DMS53 treated with DMSO at 0.1 percent for 48 hours (cell line): ENCODE results near the gene ARRDC2.
"Not testable (repeated sequence)": the region's sequence is repeated elsewhere in the genome, so short reads cannot be mapped to it uniquely, and the experiment has no call there.

Experiments
- DNase-seq: peaks from one replicate; lab custom pipeline; 2025; ENCODE audit not compliant: unreplicated experiment; lab: John Stamatoyannopoulos, UW

The ARRDC2 gene

GRCh38 chr19:18007917-18008673, at the start of gene ARRDC2:
Gene ARRDC2, plus strand, starts transcription at chr19:18008170. Its CDS starts 141 bp downstream, at chr19:18008311.
- no peak for DNase-seq

DNA sequence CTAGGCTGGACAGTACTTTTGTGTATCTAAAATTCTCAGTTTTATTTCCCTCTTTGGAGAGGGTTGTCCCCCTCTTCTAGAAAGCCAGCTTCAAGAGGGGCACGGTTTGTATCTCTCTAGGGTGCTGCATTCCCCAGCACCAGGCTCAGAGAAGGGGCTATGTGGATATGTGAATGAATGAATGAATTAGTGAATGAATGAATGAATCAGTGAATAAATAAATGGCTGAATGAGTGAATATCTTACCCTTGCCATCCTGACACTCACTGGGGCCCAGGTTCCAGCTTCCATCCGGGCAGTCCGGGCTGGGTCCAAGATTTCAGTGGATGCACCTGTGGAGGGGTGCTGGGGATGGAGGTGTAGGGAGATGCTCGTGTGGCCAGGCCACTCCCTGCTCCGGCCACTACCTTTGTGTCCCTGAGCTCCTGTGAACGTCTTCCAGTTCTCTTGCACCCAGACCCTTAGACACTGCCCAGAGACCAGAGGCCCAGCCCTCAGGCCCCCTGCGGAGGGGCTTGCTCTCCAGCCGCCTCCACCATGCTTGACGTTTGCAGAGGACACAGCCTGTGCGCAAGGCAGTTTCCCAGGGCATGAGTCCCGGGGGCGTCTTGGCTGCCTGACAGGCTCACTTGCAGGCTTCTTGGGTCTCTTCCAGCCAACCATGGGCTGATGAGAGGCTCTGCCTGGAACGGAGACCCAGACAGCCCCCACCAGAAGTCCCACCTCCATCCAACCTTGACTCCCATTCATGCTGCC, 43.9 kb upstream of the ARRDC2 start:
- no peak for DNase-seq

DNA sequence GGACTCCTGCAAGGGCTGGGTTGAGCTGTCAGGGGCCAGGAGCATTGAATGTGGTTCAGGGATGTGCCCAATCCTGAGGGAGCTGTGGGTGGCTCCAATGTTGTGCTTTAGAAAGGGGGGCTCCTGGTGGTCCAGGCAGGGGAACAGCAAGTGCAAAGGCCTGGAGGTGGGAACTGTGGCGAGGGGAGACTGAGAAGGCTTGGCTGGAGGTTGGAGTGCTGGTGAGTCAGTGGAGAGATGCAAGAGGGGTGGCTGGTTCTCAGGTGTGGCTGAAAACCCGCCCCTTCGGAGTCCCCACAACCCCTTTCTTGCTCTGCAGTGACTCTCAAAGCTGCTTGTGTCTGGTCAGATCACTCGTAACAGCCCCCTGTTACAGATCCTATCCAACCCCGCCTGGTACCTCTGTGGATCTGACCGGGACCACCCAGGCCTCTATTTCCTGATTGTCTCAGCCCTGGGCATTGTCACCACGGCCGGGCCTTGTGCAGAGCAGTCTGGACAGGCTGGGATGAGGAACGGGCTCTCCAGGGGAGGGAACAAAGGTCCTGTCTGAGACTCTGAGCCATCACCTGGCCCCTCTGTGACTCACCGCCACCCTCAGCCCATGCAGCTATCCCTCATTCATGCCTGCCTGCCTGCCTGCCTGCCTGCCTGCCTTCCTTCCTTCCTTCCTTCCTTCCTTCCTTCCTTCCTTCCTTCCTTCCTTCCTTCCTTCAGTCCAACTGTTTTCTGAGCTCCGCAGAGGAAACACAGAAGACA, 42.4 kb upstream of the ARRDC2 start:
- DNase-seq = no peak

GRCh38 chr19:17966129-17966483, 41.9 kb upstream of the ARRDC2 start:
- no peak for DNase-seq

GRCh38 chr19:17966550-17967256, 41.3 kb upstream of the ARRDC2 start, which contains the start of gene KCNN1:
Gene KCNN1, plus strand, starts transcription at chr19:17967107. Its CDS starts 6,782 bp downstream, at chr19:17973889.
- no peak for DNase-seq

DNA sequence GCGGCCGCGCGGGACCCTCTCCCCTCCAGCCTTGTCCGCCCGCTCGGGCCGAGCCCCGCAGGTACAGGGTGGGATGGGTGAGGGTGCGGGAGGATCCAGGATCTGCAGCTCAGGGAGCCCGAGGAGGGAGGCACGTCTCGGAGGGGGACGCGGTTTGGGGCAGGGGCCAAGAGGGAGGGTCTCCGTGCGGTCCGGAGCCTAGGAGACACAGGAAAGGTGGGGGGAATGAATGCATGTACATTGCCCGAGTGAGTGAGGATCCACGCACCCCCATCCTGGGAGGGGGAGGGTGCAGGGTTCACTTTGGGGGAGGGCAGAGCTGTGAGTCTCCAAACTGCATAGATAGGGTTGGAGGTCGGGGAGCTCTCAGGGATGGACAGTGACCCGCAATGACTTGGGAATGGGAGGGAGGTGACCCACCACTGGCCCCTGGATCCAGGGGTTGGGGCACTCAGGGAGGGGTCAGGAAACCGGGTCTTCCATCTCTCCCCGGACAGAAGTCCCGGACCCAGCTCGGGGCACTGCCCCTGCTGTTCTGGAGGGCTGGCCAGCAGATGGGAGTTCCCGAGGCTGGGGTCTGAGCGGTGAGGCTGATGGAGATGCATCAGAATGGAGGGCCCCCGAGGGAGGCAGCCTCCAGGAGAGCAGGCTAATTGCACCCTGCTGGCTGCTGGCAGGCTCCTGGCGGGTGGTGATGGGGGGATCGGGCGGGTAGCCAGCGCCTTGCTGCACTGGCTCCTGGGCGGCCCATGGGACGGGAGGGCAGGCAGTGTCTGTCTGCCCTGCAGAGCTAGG, 40.5 kb upstream of the ARRDC2 start:
- no peak for DNase-seq

DNA sequence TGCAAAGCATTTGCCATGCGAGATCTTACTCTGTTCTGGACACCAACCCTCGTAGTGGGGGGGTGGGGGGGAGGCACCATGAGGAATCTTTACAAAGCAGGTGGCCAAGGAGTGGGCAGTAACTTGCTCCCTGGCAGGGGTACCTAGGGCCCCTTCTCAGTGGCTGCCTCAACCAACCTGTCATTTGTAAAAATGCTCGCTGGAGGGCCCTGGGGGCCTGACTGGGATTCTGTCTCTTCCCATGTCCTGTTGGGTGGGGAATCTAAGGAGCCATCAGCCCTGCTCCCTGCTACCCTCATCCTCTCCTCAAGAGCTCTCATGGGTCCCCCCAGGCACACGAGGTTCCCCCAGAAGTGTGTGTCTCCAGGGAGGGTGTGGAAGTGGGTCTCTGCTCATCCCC, 39.6 kb upstream of the ARRDC2 start:
- DNase-seq = no peak

GRCh38 chr19:17969096-17969792, 38.7 kb upstream of the ARRDC2 start:
- no peak for DNase-seq

DNA sequence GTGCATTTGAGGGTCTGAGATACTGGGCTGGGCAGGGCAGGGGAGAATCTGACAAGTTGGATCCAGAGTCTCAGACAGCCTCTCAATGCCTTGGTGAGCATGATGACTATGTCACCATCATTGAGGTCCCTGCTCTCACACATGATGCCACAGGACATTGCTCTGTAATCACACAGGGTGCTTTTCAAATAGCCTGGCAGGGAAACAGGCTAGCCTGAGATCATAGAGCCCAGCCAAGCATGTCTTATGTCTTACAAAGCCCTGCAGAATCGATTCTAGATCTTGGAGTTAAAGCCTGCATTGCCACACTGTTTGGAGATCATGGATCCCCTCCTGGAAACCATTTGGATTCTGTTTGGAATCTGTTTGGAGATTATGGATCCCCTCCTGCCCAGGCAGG, 35.7 kb upstream of the ARRDC2 start:
- DNase-seq = no peak

DNA sequence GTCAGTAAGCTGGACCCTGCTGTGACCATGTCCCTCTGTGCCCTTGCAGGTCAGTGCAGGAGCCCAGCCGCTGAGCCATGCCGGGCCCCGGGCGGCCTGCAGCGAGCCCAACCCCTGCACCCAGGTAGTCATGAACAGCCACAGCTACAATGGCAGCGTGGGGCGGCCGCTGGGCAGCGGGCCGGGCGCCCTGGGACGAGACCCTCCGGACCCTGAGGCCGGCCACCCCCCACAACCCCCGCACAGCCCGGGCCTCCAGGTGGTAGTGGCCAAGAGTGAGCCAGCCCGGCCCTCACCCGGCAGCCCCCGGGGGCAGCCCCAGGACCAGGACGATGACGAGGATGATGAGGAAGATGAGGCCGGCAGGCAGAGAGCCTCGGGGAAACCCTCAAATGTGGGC, 34.2 kb upstream of the ARRDC2 start:
- DNase-seq = no peak

- DNase-seq = no peak
Measured at GRCh38 chr19:17974551-17974950, 33.4 kb upstream of the ARRDC2 start.

DNA sequence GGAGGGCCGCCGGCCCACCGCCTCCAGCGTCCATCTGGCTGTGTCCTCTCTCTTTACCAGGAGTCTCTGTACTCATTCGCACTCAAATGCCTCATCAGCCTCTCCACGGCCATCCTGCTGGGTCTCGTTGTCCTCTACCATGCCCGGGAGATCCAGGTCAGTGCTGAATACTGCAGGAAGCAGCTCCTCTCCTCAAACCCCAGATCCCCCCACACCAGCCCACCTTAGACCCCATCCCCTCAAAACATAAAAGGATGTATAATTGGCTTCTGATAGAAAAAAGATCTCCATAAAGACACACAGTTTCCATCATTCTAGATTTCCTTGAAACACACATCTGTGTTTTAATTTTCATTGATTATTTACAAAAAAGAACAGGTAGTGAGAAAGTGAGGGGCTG, 32.9 kb upstream of the ARRDC2 start:
- DNase-seq = no peak

DNA sequence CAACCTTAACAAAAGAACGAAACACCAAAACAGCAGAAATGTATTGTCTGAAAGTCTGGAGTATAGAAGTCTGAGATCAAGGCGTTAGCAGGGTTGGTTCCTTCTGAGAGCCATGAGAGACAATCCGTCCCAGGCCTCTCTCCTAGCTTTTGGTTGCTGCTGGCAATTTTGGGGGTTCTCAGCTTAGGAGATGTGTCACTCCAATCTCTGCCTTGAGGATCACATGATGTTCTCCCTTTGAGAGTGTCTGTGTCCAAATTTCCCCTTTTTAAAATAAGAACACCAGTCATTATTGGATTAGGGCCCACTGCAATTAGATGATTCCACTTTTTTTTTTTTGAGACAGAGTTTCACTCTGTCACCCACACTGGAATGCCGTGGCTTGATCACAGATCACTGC, 30.9 kb upstream of the ARRDC2 start:
- no peak for DNase-seq

GRCh38 chr19:17977488-17977887, 30.5 kb upstream of the ARRDC2 start:
- no peak for DNase-seq

DNA sequence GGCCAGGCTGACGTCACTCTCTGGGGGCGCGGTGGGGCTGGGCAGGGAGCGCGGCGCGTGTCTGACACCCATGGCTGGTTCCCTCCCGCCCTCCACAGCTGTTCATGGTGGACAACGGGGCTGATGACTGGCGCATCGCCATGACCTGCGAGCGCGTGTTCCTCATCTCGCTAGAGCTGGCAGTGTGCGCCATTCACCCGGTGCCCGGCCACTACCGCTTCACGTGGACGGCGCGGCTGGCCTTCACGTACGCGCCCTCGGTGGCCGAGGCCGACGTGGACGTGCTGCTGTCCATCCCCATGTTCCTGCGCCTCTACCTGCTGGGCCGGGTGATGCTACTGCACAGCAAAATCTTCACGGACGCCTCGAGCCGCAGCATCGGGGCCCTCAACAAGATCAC, 26.4 kb upstream of the ARRDC2 start:
- DNase-seq = no peak

DNA sequence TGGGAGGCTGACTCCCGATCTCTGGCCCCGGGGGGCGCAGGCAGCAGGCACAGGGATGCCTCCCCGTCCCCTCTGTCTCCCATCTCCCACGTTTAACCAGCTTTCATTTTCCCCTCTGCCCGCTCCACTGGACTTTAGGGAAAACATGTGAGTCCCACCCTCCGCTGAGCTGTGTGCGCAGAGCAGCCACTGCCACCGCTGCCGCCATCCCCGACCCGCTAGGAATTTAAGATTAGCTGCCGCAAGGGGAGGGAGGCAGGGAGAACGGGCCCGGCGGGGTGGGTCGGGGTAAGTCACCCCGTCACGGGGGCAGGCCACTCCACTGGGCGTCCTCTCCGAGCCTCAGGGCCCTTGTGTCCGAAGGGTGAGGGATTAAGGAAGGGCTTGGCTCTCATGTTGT, 25.5 kb upstream of the ARRDC2 start:
- DNase-seq = no peak

GRCh38 chr19:17985037-17985818, 22.7 kb upstream of the ARRDC2 start:
- DNase-seq = no peak

- DNase-seq = not testable (repeated sequence)
Measured at GRCh38 chr19:17986569-17986968, 21.4 kb upstream of the ARRDC2 start.

DNA sequence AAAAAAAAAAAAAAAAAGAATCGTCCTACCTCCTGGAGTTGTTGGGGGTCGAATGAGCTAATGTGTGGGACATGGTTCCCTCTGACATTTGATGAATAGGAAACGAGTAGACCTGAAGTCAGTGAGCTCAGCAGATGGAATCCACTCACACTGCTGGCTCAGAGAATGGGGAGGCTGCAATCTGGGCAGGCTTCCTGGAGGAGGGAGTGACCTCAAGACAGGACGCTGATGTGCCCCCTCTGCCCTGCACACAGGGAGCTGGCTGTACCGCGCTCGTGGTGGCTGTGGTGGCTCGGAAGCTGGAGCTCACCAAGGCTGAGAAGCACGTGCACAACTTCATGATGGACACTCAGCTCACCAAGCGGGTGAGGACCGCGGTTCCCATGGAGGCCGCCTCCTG, 19.8 kb upstream of the ARRDC2 start:
- DNase-seq = no peak
